ENCODE data around the gene MAGI1.

GRCh38 chr3:65945480-65945879 lies 93.2 kb downstream of the MAGI1 start:
- no peak for TF ChIP-seq CTCF (IDR thresholded peaks at IDR 0.05)
- TF ChIP-seq POLR2A (IDR thresholded peaks at IDR 0.05): no peak

All from breast epithelium (tissue), 3 donors.